GM18505 (cell line): ENCODE data around the gene LRRC42.

Experiments
- ATAC-seq: cut with Tn5 transposase; IDR thresholded peaks from one replicate; pipeline ENCODE4 v1.9.1; 2021; ENCODE audit not compliant: unreplicated experiment
- POLR2A ChIP-seq: IDR thresholded peaks from 4 replicates; pipeline ENCODE4 v1.6.1; 2011; ENCODE audit warnings: borderline replicate concordance; ENCODE audit not compliant: insufficient read depth, insufficient read length; ENCODE audit errors: extremely low read depth

LRRC42 gene

GRCh38 chr1:53947172-53947907, 1.2 kb downstream of the LRRC42 start:
- no peak for ATAC-seq
- TF ChIP-seq POLR2A, result no peak

- no peak for TF ChIP-seq POLR2A
- ATAC-seq, result no peak
These were observed 2.1 kb downstream of the LRRC42 start for GRCh38 chr1:53948291-53948690.

GRCh38 chr1:53949023-53949990, 3.2 kb downstream of the LRRC42 start:
- TF ChIP-seq POLR2A, result no peak
- no peak for ATAC-seq

GRCh38 chr1:53951697-53952096, 5.5 kb downstream of the LRRC42 start:
- no peak for TF ChIP-seq POLR2A
- ATAC-seq, result no peak

GRCh38 chr1:53954128-53954527, 8.0 kb downstream of the LRRC42 start:
- no peak for ATAC-seq
- no peak for TF ChIP-seq POLR2A

GRCh38 chr1:53956308-53957168, 10.4 kb downstream of the LRRC42 start:
- no peak for TF ChIP-seq POLR2A
- ATAC-seq, result no peak

GRCh38 chr1:53957194-53957818, 11.2 kb downstream of the LRRC42 start:
- TF ChIP-seq POLR2A, result no peak
- no peak for ATAC-seq

- TF ChIP-seq POLR2A, result no peak
- no peak for ATAC-seq
These were observed 13.6 kb downstream of the LRRC42 start for GRCh38 chr1:53959664-53960250.

GRCh38 chr1:53962395-53962794, 16.2 kb downstream of the LRRC42 start:
- TF ChIP-seq POLR2A, result no peak
- no peak for ATAC-seq

- no peak for ATAC-seq
- no peak for TF ChIP-seq POLR2A
These were observed 17.3 kb downstream of the LRRC42 start for GRCh38 chr1:53963460-53963859.

- ATAC-seq, result no peak
- no peak for TF ChIP-seq POLR2A
These were observed 18.0 kb downstream of the LRRC42 start for GRCh38 chr1:53964109-53964508.

GRCh38 chr1:53966794-53967193, 20.6 kb downstream of the LRRC42 start:
- ATAC-seq, result no peak
- no peak for TF ChIP-seq POLR2A
